ENCODE results near the gene KERA. TPM values are rescaled to one million over a fixed set of nuclear protein-coding genes. Genes with fewer than 3 reads are reported as not detected.
"Not testable (repeated sequence)": the region's sequence is repeated elsewhere in the genome, so short reads cannot be mapped to it uniquely, and the experiment has no call there.

The KERA gene
- total RNA-seq, 1 donor from 2014 or later = not detected

DNA sequence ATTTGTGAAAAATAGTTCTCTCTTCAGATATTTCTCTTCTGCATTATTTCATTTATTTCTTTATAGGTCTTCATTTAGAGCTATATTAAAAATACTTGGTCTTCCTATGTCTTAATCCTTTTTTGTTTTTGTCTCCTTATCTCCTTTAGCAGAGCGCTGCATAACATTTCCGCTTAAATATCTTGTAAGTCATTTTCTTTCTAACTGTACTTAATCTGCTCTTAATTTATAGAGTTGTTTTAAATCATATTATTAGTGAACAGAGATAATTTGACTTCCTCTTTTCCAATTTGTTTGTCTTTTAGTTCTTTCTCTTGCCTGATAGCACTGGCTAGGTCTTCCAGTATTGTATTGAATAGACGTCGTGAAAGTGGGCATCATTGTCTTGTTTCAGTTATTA lies 35.5 kb upstream of the KERA start:
- TF ChIP-seq, protein P1, sequence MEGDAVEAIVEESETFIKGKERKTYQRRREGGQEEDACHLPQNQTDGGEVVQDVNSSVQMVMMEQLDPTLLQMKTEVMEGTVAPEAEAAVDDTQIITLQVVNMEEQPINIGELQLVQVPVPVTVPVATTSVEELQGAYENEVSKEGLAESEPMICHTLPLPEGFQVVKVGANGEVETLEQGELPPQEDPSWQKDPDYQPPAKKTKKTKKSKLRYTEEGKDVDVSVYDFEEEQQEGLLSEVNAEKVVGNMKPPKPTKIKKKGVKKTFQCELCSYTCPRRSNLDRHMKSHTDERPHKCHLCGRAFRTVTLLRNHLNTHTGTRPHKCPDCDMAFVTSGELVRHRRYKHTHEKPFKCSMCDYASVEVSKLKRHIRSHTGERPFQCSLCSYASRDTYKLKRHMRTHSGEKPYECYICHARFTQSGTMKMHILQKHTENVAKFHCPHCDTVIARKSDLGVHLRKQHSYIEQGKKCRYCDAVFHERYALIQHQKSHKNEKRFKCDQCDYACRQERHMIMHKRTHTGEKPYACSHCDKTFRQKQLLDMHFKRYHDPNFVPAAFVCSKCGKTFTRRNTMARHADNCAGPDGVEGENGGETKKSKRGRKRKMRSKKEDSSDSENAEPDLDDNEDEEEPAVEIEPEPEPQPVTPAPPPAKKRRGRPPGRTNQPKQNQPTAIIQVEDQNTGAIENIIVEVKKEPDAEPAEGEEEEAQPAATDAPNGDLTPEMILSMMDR (conservative IDR thresholded peaks at IDR 0.05; ENCODE audit: low read depth, low read length) = no peak
- no peak for DNase-seq (ENCODE audit: low read depth)
- H3K4me3 ChIP-seq (ENCODE audit: low read depth, low read length) = no peak overlapping the region

DNA sequence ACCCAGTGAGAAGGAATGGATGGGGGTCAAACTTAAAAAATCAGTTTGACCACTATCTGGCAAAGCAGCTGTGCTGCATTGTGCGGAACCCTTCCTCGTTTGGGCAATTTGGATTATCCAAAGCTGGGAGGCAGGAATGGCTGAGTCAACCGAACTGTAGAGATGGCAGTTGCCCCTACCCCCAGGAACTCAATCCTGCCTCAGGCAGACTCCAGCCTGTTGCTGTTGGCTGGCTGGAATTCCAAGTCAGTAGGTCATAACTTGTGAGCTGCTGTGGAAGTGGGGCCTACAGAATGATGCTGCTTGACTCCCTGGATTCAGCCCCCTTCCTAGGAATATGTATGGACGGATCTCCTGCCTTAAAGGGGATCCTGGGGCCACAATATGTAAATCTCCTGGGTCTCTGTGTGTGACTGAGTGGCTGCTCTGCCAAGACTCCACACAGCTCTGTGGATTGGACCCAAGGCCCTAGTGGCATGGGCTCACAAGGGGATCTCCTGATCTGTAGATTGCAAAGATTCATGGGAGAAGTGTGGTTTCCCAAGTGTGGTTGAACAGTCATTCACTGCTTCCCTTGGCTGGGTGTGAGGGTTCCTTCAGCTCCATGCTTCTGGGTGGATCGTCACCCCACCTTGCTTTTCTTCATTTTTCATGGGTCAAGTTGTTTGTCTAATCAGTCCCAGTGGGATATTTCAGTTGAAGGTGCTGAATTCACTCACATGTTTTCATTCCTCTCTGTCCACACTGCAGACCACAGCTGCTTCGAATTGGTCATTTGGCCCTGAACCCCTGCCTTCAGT lies 34.3 kb upstream of the KERA start:
- TF ChIP-seq, protein P1 (conservative IDR thresholded peaks at IDR 0.05; ENCODE audit: low read depth, low read length) = no peak
- no peak overlapping the region for H3K4me3 ChIP-seq (ENCODE audit: low read depth, low read length)
- no peak for DNase-seq (ENCODE audit: low read depth)

GRCh38 chr12:91089953-91090352 lies 32.1 kb upstream of the KERA start:
- not testable (repeated sequence) for H3K4me3 ChIP-seq (ENCODE audit: low read depth, low read length); DNase-seq (ENCODE audit: low read depth)

- no peak for DNase-seq (ENCODE audit: low read depth)
- H3K4me3 ChIP-seq (ENCODE audit: low read depth, low read length) = no peak overlapping the region
- TF ChIP-seq, protein P1 (conservative IDR thresholded peaks at IDR 0.05; ENCODE audit: low read depth, low read length) = no peak
Observed at GRCh38 chr12:91080041-91080440, 22.2 kb upstream of the KERA start.

DNA sequence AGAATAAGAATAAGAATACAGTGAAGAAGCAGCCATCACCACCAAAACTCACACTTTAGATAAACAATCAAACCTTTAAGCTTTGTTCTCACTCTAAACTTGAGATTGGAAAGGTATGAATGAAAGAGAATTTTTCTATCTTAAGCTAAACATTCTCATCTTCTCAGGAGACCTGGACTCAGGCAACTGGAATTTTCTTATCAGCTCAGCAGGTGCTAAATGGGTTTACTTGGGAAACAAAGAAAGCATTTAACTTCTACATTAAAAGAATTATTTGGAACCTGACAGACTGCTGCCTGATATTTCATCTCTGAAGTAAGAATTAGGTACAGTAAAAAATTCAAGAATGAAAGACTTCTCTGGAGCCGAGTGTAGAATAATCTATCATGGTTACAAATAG lies 20.7 kb upstream of the KERA start:
- TF ChIP-seq, protein P1 (conservative IDR thresholded peaks at IDR 0.05; ENCODE audit: low read depth, low read length) = no peak
- no peak for DNase-seq (ENCODE audit: low read depth)
- H3K4me3 ChIP-seq (ENCODE audit: low read depth, low read length) = no peak overlapping the region

- TF ChIP-seq, protein P1 (conservative IDR thresholded peaks at IDR 0.05; ENCODE audit: low read depth, low read length) = no peak
- no peak overlapping the region for H3K4me3 ChIP-seq (ENCODE audit: low read depth, low read length)
- no peak for DNase-seq (ENCODE audit: low read depth)
Observed at GRCh38 chr12:91077228-91077954, 19.6 kb upstream of the KERA start.

- TF ChIP-seq, protein P1 (conservative IDR thresholded peaks at IDR 0.05; ENCODE audit: low read depth, low read length) = no peak
- no peak overlapping the region for H3K4me3 ChIP-seq (ENCODE audit: low read depth, low read length)
- no peak for DNase-seq (ENCODE audit: low read depth)
Observed at GRCh38 chr12:91074851-91075250, 17.0 kb upstream of the KERA start.
